ENCODE measurements around the gene ABLIM3. TPM values are rescaled to one million over a fixed set of nuclear protein-coding genes. Genes with fewer than 3 reads are reported as not detected.

Gene ABLIM3
- total and polyA plus RNA-seq, 9 of the 15 experiments (the other 6 are each of a cell fraction or from before 2014, with no cell fraction given): 0.03 to 0.38 (median 0.11) TPM

GRCh38 chr5:149228618-149229297 lies 87.5 kb downstream of the ABLIM3 start (continued):
- no peak for TF ChIP-seq MXD1 (CRISPR knock-in tag; IDR thresholded peaks at IDR 0.05; ENCODE audit: borderline replicate concordance, poor library complexity, severe bottlenecking)
- no peak for TF ChIP-seq XRCC3 (IDR thresholded peaks at IDR 0.05)
- TF ChIP-seq CBX8 (IDR thresholded peaks at IDR 0.05; ENCODE audit: borderline replicate concordance, extremely low read depth, low read depth, low read length, poor library complexity, severe bottlenecking): no peak
- TF ChIP-seq OTX1 (CRISPR knock-in tag; IDR thresholded peaks at IDR 0.05): no peak
- no peak for TF ChIP-seq PRMT5 (CRISPR knock-in tag; IDR thresholded peaks at IDR 0.05)
- TF ChIP-seq ZNF766 (CRISPR knock-in tag; conservative IDR thresholded peaks at IDR 0.05): no peak
- no peak for TF ChIP-seq ZNF77 (CRISPR knock-in tag; IDR thresholded peaks at IDR 0.05)
- no peak for TF ChIP-seq NFIC (IDR thresholded peaks at IDR 0.05)
- TF ChIP-seq DLX4 (CRISPR knock-in tag; IDR thresholded peaks at IDR 0.05): no peak
- TF ChIP-seq KDM2B (CRISPR knock-in tag; IDR thresholded peaks at IDR 0.05): no peak
- no peak for TF ChIP-seq ZNF212 (CRISPR knock-in tag; IDR thresholded peaks at IDR 0.05)
- no peak for TF ChIP-seq HEY1 (CRISPR knock-in tag; IDR thresholded peaks at IDR 0.05; ENCODE audit: borderline replicate concordance)
- TF ChIP-seq TBL1XR1 (IDR thresholded peaks at IDR 0.05; ENCODE audit: low read length in 2 of 2): no peak
- TF ChIP-seq SMAD2 (IDR thresholded peaks at IDR 0.05; ENCODE audit: low read depth, low read length): no peak
- TF ChIP-seq TEAD2 (tag; IDR thresholded peaks at IDR 0.05): no peak
- TF ChIP-seq ZNF644 (tag; IDR thresholded peaks at IDR 0.05; ENCODE audit: low read depth): no peak
- no peak for TF ChIP-seq KLF16 (IDR thresholded peaks at IDR 0.05)
- no peak for TF ChIP-seq KLF10 (CRISPR knock-in tag; IDR thresholded peaks at IDR 0.05)
- TF ChIP-seq RFX5 (IDR thresholded peaks at IDR 0.05; ENCODE audit: low read depth, low read length): no peak
- peak; percentile 75 for TF ChIP-seq ZNF175 (CRISPR knock-in tag; IDR thresholded peaks at IDR 0.05; ENCODE audit: low read depth)
- TF ChIP-seq ZNF699 (CRISPR knock-in tag; IDR thresholded peaks at IDR 0.05; ENCODE audit: insufficient replicate concordance): no peak

Data from K562 (cell line).